Stimulated activated CD4-positive, alpha-beta T cell treated with anti-CD3 and anti-CD28 coated beads, Interleukin-15, amount 100 ng/mL, for 48 hours (primary cell): ENCODE measurements around the gene SH3BGRL2.
"Not testable (repeated sequence)": the region's sequence is repeated elsewhere in the genome, so short reads cannot be mapped to it uniquely, and the experiment has no call there.

Experiments
- DNase-seq, 2 donors: peaks; one replicate each; pipeline ENCODE4 v3.0.0-alpha.2; 2020; ENCODE audit warnings: low read depth in 2 of 2

The SH3BGRL2 gene

DNA sequence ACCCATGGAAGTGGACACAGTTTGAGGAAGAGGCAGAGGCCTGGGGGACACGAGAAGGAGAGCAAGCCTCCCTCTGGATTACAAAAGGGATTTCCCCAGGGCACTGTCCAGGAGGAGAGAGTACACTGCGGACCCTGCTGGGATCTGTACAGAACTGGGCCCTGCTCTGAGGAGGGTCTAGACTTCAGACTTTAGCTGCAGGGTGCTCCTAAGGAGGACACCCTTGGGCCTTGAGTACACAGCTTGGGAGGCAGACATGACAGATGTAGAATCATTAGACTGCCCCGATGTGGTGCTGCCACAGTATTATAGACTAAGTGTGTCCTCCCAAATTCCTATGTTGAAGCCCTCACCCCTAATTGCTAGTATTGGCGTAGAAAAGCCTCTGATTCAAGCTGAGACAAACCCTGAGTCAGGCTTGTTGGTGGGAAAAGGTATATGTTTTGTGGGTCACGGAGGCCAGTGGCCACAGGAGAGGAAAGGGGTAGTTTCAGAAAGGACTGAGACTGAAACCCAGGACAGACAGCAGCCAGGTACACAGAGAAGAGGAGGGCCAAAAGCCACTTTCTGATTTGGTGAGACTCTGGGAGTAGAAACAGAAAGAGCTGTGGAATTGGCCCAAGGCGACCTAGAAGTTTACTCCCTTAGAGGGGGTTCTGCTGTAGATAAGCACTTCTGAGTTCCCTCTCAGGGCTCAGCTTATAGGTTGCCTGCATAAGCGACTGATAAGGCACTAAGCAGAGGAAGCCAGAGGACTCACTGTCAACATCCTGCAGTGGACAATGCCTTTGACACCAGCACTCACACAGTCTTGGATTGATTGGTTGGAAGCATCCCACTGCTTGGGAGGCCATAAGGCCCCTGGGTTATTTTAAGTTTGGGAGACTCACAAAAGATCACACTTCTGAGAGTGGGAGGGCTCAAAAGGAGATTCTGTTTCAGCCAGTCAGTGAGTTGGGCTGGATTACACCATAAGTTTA, 16.5 kb upstream of the SH3BGRL2 start:
- DNase-seq = no peak

- no peak for DNase-seq
These were observed 13.6 kb upstream of the SH3BGRL2 start for GRCh38 chr6:79617518-79617941.

- not testable (repeated sequence) for DNase-seq
These were observed 12.7 kb upstream of the SH3BGRL2 start for GRCh38 chr6:79618425-79618824.

- DNase-seq = no peak
These were observed 9.6 kb upstream of the SH3BGRL2 start for GRCh38 chr6:79621579-79621978.

GRCh38 chr6:79622364-79622763, 8.8 kb upstream of the SH3BGRL2 start:
- DNase-seq = no peak

GRCh38 chr6:79623106-79623505, 8.0 kb upstream of the SH3BGRL2 start:
- DNase-seq = no peak

GRCh38 chr6:79625746-79626145, 5.4 kb upstream of the SH3BGRL2 start:
- DNase-seq = no peak

DNA sequence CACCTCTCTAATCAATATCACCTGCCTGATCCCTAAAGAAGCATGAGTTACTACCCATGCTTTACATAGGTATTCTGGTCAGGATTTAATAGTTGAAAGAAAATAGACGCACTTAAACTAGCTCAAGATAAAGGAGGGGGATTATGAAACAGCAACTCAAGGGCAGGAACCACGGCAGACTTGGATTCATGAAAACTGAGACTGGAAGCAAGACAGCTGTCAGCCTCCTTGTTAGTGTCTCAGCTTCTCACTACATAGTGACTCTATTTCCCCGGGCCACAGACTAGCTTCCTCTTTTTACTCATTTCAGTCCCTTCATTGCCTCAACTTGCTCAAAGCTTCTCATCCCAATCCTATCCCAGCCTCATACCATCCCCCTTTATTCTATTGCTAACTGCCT, 4.3 kb upstream of the SH3BGRL2 start:
- no peak for DNase-seq

- no peak for DNase-seq
These were observed 3.7 kb upstream of the SH3BGRL2 start for GRCh38 chr6:79627422-79627821.

DNA sequence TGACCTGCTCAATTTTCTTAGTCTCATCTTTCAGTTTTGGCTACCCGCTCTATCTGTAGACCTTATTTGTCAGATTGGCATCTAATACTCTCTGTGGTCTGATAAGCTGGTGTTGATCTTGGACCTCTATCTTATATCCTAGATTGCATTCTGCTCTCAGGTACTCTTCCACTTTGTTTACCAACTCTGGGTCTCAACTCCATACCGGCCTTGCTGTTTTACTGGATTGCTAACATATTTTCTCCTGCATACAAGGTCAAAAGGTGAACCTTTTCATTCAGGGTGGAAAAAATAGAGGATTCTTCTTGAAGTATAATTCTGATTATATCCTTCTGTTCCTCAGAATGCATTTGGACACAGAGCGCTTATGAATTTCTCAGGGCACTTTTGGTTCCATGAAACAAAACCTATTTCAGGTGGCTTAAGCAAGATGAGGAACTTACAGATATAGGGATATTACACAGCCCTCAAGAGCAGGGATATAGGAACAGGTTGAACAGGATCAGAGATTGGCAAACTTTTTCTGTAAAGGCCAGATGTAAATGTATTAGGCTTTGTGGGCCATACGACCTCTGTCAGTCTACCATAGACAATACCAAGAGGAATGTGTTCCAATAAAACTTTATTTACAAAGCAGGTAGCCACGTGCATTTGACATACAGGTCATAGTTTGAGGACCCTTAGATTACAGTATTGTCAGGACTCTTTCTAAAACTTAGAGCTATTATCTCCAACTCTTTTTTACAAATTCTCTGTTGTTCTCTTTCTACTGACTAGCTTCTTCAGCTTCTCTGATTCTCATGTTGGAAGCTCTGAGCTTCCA, 2.5 kb upstream of the SH3BGRL2 start:
- DNase-seq = no peak

DNA sequence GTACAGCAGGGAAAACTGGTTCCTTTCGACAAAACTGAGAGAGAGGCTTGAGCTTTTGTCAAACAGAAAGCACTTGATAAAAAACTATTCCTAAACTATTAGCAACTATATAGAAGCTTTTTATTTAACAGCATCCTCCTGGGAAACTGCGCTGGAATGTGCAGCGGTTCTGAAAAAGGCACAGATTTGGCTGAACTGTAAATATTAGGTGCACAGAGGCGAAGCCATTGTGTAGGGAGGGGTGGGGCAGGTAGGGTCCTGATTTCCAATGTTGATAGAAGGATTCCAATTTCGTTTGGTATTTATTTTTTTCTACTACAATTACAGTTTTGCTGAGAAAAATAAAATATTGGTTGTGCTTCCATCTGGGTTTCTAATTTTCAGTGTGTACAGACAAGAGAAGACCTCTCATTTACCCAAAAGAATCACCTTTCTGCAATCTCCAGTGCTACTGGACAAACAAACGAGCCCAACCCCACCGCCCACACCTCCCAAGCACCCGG, 698 bp upstream of the SH3BGRL2 start:
- no peak for DNase-seq

DNA sequence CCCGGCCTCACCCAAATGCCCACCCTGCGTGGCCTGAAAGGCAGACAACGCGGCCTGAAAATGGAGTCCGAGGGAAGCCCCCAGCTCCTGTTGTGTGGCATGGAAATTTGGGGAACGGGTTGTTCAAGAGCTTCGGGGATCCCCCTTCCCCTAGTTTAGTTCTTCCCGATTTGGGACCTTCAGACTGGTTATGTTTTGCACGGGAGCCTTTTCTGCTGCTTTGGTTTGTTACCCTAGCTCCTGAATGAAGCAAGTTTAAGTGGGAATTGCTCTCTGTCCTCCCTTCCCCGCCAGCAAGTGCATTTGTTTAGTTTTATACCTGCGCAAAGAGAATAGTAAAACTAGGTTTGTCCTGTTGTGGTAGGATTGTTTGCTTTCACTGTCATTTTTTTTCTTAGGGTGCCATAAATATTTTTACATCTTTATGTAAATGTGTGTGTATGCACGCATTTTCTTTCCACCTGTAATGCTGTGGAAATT, 604 bp downstream of the SH3BGRL2 start:
- no peak for DNase-seq

DNA sequence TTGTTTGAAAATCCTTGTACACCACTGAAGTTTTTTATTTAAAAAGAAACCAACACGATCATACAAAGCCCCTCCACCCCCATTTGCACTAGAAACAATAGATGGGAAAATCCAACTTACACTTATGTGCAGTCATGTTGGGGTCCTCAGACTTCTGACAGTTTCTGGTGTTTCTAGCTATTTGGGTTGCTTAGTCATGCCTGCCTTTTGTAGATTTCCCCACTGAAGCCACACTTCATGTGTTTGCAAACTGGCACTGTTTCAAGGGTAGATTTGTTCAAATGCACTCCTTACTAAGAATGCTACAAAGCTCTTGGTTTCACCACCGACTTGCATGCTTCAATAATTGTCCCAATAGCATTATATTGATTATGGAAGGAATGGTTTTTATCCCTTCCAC, 1.5 kb downstream of the SH3BGRL2 start:
- DNase-seq = no peak

DNA sequence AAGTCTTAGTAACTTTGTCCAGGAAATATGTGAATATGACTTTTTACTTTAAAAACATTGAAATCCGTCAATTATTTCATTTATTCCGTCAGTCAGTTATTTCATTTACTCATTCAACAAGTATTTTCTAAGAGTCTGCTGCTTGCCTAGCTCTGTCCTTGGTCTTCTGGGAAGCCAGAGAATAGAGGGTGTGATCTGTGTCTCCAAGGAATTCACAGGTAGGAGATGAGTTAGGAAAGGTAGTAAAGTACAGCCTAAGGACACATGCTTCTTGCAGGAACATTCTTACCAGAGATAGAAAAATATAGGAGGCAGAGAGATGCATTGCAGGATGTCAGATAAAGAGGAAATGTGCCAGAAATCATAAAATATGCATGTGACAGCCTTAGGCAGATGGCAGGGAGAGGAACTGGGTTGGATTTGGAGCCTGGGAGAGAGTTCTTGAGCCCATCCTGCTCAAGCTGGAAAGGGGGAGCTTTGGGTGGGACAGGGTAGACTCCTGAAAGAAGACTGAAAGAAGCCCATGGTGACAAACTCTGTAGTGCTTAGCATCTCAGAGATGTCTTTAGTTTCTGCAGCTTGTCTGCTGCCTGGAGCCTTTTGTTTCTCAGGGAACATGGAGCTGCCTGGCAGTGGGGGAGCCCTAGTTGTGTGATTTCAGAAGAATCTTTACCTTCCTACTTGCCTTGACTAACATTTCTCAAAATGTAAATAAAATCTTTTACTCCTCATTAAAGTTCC, 3.5 kb downstream of the SH3BGRL2 start:
- DNase-seq = no peak

GRCh38 chr6:79635232-79635543, 4.1 kb downstream of the SH3BGRL2 start:
- DNase-seq = no peak

- no peak for DNase-seq
These were observed 5.5 kb downstream of the SH3BGRL2 start for GRCh38 chr6:79636673-79637072.

DNA sequence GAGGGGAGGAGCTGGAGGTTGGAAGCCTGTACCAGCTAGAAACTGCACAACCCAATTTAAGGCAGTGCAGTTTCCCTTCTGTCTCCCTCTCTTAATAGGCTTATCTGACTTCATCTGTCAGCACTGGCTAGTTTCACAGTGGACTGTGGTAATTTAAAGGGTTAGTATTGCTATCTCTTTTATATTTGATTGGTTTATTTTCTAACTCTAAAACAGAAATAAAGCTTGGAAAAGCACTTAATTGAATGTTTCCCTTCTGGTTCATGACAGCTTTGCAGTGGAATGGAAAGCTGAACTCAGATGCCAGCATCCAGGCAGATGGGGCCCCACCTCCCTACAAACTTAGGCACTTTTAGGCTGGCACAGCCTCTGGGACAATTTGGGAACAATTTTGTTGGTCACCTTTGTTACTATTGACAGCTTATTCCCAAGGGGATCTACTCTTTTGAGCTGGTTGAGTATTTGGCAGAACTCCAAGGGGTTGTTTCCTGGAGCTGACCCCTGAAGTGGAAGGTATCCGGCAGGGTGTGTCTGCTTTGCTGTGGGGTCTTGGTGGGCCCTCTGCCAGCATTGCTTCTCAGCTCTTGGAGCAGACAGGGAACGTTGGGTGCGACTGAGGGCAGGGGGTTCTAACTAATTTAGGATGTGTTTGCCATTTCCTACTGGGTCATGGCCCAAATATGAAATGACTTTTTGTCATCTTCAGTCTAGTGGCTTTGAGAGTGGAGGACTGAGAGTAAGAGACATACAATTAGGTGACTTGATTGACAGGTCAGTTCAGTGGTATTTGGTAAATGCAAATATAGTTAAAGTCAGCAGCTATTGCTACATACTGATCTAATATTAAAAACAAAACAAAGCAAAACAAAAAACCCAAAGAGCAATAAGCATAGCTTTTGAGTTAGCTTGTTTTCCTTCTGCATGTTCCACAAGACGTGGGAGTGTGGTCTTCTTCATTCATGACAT, 9.3 kb downstream of the SH3BGRL2 start:
- no peak for DNase-seq

GRCh38 chr6:79646006-79646405, 14.9 kb downstream of the SH3BGRL2 start:
- DNase-seq = no peak

GRCh38 chr6:79646561-79646960, 15.4 kb downstream of the SH3BGRL2 start:
- DNase-seq = no peak

GRCh38 chr6:79647741-79648140, 16.6 kb downstream of the SH3BGRL2 start:
- DNase-seq = no peak

GRCh38 chr6:79648328-79648727, 17.2 kb downstream of the SH3BGRL2 start:
- no peak for DNase-seq
